Activated gamma-delta T cell treated with anti-CD3 and anti-CD28 coated beads, Interleukin-2, amount 50 U/mL, for 16 hours (primary cell): ENCODE data around the gene FOXL1.
"Not testable (repeated sequence)": the region's sequence is repeated elsewhere in the genome, so short reads cannot be mapped to it uniquely, and the experiment has no call there.

Experiments
- DNase-seq: peaks from one replicate; pipeline ENCODE4 v3.0.0-alpha.2; 2020; ENCODE audit warnings: low read depth

FOXL1 gene

DNA sequence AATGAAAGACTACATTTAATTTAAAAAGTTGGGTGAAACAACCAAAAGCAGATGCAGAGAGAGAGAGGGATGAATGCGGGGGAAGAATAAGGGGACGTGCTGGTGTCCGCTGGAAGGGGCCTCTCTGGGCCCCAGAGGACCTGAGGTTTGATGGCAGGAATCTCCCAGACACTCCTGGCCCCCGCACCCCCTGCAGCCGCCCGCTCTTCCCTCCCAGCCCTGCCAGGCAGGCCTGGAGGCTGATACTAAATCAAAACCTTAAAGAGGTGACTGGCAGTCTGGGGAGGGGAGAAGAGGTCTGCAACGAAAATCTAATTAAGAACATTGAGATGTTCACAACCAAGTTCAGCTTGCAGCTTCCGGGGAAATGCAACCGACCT, 2.4 kb downstream of the FOXL1 start:
- no peak for DNase-seq

DNA sequence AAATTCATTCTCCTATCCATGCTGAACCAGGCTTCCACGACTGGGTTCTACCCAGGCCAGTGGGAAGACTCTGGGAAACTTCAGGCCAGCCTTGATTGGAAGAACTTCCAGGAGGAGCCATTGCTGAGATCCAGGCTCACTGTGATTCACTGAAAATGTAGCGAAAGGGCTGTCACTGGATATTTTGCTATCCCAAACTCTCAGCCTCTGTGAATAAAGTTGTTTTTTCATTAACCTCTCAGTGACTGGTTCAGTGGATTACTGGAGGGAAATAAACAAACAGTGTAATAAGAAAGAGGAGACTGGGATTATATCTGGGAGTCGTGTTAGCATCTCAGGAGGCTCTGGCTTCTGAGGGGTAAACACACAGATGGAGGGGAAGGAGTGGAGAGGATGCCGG, 3.1 kb downstream of the FOXL1 start:
- DNase-seq, result no peak

DNA sequence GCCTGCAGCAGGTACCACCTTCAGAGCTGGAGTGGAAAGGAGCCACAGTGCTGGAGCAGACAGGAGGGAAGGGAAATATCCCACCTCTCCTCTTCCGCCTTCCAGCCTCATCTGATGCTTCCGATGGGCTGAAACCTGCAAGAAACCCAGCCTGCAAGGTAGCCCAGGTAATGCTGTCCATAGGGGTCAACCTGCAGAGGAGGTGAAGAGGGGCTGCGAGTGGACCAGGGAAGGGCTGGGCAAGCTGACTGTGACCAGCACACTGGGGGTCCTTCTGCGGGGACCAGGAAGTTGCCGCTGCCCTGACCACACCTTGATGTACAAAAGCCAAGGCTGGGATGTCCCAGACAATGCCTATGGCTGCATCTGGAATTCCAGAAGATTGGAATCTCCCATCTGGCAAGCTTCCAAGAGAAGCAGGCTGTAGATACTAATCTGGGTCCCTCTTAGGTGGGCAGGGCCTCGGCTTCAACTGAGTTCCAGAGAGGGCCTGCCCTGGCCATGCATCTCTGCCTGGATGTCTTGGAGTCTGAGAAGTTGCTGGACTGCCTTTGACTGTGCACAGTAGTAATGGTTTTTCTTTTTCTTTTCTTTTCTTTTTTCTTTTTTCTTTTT, 5.8 kb downstream of the FOXL1 start:
- no peak for DNase-seq

DNA sequence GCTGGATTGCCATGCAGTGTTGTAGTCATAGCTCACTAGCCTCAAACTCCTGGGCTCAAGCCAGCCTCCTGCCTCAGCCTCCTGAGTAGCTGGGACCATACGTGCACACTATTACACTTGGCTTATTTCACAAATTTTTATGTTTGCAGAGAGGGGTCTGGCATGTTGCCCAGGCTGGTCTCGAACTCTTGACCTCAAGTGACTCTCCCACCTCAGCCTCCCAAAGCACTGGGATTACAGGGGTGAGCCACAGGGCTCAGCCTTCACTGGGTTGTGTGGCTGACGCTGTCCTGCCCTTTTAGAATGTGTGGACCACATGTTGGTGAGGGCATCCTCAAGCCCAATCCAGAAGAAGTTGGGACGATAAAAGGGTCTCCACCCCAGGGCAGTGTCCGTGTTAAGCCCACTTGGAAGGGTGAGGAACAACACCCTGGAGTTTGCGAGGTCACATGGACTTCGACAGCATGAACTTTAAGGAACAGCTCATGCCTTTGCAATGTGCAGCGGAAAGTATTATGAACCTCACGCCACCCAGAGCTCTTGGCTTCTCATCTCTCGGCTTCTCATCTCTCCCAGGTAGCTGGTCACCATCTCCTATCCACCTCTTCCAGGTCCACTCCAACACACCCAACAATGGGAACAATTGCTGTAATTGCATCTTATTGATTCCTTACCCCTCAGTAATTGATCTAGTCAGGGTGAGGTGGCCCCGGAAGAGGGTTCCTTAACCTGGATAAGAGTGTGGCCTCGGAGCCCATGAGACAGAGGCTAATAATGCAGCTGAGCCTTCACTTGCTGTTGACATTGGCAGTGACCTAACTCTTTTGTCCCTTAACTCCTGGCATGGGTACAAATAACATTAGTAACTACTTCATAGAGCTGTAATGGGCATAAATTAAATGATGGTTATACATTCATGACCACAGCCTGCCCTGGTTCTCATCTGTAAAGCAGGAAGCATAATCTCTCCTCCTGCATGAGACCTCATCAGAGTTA, 6.7 kb downstream of the FOXL1 start:
- DNase-seq, result no peak

DNA sequence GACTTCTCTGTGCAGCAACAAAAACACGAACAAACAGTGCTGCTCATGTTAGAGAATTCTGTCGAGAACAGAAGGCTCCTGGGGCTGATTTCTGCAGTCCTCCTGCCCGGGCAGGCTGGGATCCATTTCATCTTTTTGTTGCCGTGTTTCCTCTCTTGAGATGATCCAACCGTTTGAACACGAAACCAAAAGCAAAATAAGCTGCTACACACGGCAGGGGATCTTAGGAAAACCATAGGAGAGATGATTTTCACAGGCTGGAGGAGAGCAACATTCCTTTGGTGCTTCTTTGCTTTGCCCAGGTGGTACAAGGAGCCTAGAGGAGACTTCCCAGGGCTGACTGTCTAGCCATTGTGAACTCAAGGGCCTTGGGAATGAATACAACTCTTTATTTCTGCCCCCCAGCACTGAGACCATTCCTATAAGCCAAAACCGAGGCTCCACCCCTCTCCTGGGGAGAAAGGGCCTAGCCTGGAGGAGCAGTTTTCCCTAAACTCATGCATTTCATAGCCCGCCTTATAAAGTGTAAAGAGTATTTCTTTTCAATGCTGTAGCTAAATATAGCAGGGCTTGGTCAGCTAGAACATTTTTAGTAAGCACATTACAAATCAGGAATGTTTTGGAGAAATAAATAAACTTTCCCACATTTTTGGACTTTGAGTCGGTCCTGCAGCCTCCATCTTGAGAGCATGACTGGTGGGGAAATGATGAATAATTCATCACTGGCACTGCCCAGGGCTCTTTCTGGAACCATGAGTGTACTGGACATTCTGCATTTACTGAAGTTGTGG, 7.7 kb downstream of the FOXL1 start:
- no peak for DNase-seq

DNA sequence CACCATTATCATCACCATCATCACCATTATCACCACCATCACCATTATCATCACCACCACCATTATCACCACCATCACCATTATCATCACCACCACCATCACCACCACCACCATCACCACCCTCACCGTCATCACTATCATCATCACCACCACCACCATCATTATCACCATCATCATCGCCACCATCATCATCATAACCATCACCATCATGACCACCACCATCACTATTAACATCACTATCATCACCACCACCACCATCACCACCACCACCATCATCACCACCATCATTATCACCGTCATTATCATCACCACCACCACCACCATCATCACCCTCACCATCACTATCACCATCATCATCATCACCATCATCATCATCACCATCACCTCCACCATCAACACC, 9.1 kb downstream of the FOXL1 start:
- no peak for DNase-seq

DNA sequence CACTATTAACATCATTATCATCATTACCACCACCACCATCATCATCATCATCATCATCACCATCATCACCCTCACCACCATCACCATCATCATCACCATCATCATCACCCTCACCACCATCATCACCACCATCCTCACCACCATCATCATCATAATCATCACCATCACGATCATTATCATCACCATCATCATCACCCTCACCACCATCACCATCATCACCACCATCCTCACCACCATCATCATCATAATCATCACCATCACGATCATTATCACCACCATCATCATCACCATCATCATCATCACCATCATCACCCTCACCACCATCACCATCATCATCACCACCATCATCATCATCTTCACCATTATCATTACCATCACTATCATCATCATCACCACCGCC, 9.6 kb downstream of the FOXL1 start:
- not testable (repeated sequence) for DNase-seq

DNA sequence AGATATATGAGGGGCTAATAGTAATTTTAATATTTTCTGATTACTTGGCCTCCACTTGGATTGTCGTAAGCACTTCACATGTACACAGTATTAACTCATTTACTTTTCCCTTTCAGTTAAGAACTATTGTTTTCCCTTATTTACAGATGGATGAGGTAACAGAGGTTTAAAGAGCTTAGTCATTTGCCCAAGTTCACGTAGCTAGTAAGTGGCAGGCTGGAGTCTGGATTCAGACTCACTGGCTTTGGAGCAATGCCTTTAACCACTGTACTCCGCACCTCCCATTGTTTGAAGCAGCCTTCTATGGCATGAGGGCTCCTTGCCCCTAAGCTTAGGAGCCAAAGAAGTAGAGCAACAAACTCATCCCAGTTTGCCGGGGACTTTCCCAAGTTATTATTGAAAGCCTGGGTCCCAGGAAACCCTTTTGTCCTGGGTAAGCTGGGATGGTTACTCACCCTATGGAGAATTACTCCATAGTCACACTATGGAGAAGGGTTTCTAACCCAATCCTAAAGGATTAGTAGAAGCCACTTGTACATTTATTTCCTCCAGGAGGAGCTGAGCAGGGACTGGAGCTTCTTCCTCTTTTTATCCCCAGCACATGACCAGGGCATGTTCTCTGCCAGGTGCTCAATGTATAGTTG, 12.3 kb downstream of the FOXL1 start:
- no peak for DNase-seq

DNA sequence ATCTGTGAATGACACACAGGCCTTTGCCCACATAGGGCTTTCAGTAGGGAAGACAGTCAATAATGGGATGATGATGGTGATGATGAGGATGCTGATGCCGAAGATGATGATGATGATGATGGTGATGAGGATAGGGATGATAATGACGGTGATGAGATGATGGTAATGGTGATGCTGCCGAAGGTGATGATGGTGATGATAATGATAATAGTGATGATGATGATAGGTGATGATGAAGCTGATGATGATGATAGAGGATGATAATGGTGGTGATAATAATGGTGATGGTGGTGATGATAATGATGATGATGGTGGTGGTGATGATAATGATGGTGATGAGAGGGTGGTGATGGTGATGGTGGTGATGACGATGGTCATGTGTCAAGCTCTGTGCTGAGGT, 12.9 kb downstream of the FOXL1 start:
- DNase-seq, result no peak

DNA sequence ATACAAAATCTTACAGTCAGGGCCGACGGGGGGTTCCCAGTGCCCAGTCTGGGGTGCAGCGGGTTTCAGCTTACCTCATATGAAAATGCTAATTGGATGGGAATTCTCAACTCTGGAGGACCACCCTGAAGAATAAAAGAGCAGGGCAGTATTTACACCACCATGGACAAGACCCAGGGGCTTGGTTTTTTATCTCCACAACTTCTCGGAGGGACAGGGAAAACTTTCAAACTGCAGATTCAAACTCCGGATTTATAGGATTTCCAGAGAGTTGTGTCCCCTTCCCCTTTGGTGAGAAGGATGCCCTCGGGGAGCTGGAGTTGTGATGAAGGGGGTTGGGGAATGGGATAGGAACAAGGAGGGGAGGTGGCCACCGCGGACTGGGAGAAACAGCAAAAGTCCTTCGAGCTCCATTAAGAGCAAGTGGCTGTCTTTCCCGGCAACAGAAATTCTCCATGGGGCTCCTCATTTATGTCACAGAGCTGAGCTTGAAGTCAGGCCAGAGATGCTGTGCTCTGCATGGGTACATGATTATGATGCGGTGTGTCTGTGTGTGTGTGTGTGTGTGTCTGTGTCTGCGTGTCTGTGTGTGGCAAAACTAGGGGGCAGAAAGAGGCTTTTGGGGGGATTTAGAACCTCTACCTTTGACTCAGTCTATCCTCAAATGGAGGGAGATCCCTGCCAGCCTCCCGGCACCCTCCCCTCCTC, 15.7 kb downstream of the FOXL1 start:
- DNase-seq, result no peak

DNA sequence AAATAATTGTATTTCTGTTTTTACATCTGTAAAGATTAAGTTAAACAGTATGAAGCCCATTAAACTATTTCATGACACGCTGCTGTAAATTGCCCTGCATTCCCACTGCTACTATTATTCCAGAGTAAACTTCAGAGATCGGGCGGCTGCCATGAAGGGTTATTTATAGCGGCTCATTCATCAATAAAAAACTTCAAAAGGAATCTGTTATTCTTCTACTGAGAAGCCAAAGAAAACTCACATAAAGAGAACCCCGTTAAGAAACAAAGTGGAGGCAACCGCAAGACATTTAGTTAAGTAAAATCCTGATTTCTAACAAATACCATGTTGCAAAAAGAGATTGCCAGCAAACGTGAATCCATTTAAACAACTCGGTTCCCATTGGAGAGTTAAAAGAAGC, 16.4 kb downstream of the FOXL1 start:
- no peak for DNase-seq

DNA sequence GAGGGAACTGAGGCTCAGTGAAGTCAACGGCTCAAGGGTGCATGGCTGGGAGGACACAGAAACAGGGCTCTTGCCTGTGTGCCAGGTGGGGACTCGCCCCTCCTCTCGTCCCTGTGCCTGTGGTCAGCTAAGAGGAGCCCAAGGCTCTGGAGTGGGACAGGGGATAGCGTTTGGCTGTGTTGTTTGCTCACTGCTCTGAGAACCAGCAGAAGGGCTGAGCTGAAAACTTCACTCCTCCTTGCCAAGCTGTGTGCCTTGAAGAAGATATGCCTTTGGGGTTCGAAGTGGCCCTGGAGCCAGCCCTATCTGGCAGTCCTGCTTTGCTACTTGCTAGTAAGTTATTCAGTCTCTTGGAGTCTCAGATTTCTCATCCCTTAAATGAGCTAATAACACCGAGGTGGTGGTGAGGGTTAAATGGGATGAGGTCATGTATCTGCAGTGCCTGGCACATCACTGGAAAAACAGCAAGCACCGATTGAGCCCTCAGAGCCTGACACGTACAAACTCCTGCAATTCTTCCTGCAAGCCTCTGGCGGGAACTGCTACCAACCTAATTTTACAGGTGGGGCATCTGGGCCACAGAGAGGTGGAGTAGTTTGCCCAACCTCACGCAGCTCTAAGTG, 17.7 kb downstream of the FOXL1 start:
- DNase-seq, result no peak

DNA sequence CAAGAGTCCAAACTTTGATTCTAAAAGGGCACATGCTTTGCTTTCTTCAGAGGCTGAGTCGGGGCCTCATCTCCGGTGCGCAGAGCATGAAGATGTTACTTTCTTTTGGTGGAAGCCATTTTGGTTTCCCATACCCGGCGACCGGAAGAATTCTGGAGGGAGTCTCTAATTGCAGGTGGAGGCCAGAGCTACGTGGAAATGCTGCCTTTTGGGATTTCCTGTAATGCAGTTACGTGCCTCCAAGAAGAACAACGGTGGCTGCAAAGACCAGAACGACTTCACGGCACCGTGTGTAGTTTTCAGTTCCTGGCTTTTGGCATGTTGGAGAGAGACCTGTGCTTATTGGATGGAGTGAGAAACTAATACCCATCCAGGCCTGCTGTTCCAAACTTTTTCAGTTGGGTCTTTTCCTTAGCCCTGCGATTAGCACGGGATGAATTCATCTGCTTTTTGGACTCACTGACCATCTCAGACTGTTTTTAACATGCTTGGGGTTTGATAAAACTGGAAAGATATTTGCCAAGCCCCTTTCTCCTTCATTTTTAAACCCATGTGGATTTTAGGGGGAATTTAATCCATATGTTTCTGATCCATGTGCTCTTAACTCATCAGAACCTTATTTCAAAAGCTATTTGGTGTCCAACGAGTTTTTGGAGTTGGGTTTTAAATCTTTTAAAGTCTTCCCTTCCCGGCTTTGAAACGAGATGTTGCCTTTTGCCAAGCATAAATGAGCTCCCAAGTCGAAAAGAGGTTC, 19.0 kb downstream of the FOXL1 start:
- no peak for DNase-seq

DNA sequence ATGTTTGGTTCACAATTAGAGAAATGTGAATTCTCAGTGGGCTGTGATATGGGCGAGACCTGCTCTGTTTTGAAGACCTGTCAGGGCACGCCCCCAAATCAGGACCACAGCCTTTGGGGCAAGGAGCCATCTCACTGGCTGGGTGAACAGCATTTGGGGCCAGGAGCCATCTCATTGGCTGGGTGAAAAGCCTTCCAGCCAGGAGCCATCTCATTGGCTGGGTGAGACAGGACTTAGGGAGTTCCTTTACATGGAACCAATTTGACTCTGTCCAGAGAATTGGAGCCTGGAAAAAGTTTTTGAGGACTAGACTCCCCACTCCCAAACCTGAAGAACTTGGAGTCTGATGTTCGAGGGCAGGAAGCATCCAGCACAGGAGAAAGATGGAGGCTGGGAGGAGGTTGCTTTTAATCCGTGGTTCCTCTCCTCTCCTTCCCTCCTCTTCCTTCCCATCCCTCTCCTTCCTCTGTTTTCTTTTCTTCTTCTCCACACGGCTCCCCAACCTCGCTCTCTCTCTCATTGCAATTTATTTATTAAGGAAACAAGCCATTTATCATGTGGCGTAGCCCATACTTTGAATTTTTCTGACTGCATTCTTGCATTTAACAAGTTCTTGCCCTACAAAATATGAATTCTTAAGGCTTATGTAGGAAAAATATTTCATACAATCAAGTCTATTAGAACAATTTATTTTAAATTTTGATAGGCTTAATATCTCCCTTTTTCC, 19.7 kb downstream of the FOXL1 start:
- no peak for DNase-seq

DNA sequence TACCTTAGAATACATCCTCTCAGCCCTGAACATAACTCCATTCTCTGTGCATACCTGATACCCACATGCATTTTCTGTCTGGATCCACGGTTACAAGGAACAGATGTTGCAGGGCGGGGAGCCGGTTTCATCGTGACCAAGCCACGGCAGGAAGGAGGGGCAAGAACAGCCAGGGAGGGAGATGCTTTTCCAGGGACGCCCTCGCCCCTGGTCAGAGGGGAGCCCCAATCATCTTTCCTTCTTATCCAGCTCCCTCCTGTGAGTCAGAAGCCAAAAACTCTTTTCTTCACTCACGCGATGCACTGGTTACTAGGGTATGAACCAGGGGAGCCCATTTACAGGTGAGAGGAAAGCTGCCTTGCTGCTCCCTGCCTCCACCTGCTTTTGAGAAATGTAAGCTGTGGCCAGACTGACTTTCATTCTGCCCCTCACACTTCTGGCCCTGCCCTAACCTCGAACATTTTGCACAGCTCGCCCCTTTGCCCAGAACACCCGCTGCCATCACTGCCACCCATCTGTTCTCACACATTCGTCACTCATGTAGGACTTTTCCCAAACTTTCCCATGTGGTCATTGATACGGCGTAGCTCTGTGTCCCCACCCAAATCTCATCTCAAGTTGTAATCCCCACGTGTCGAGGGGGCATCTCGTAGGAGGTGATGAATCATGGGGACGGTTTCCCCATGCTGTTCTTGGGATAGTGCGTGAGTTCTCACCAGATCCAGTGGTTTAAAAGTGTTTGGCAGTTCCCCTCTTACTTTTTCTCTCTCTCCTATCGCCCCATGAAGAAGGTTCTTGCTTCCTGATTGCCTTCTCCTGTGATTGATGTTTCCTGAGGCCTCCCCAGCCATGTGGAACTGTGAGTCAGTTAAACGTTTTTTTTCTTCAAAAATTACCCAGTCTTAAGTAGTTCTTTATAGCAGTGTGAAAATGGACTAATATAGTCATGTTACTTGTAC, 20.5 kb downstream of the FOXL1 start:
- DNase-seq, result no peak

DNA sequence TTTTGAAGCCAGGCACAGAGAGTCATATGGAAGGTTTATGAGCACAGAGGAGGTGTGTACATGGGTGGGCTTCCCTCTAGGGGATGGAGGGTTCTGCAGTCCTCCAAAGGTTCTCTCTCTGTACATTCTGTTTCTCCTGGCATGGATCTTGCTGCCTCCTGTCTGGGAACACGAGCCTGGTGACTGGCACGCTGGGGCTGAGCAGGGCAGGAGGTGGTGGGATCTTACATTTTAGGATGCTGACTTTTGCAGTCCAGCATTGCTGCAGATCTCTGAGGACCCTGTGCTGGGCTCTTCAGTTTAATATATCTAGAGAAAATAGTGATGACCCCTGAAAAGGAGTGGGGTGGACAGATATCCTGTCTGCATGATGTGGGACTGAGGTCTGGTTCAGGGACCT, 23.0 kb downstream of the FOXL1 start:
- no peak for DNase-seq

DNA sequence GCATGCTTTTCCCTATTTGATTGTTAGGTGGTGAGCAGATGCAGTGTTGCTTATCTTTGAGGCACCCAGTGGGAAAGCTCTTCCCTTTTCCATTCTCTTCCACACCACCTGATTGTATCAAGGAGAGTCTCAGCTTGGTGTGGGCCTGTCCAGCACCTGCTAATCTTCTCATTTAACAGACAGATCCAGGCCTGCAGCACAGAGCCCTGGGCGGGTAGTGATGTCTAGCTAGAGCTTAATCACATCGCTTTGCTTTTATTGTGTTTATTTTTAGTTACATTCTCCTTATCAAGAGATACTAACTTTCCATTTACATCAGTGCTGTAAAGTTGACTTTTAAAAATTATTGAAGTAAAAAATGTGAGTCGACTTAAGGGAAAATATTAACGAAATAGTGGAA, 24.2 kb downstream of the FOXL1 start:
- no peak for DNase-seq

DNA sequence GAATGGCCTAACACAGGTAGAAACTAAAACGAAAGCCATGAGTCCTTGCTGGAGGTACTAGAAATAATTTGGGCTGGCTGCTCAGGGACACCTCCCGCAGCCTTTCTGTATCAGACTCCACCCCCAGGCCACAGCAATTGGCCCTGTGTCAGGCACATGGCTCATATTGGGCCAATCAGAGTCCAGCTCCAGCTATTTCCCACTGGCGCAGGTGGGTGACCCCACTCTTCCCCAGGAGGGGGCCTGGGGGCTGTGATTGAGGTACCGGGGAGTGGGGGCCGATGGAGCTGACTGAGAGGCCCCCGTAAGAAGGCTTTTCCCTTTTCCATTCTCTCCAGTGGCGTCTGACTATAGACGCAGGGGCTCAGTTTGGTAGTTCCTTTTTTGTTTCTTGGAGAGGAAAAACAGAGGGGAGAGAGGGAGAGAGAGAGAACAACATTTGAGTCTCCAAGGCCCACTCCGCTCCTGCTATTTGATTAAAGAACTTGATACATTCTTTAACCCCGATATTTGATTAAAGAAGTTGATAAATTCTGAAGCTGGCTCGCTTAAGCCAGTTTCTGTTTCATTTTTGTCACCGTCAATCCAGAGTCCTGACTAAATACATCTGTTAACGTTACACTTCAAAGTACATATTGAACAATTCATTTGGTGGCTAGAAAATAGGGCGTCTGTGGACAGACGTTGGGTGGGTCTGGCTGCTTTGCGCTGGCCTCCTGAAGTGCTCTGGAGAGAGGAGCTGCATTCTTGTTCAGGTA, 26.3 kb downstream of the FOXL1 start:
- DNase-seq, result peak; percentile 15
